SK-N-MC (cell line): Measurements from ENCODE around the gene ANKRD13C.

ENCODE experiments used
- EZH2 ChIP-seq: fragments of 200-600 bp; sonication (generic); IDR thresholded peaks from one replicate; pipeline ENCODE4 v1.6.1; 2017; ENCODE audit warnings: antibody characterized with exemption
- POLR2AphosphoS5 ChIP-seq: IDR thresholded peaks from 2 replicates; pipeline ENCODE4 v1.6.1; 2012; ENCODE audit warnings: mild to moderate bottlenecking, low read depth, low read length, borderline replicate concordance

DNA sequence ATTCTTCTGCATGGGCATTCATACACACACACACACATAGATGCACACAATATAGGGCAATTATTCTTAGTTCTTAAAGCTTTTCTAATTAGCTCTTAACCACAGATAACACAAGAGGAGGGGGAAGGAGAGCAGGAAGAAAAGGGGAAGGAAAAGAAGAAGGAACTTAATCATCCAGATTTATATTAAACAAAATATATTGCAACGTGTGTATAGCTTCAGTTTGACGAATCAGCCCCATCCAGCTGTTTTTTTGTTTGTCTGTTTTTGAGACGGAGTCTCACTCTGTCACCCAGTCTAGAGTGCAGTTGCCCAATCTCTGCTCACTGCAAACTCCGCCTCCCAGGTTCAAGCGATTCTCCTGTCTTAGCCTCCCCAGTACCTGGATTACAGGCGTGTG is 21.7 kb upstream of the ANKRD13C start:
- TF ChIP-seq EZH2 (no peak), POLR2AphosphoS5 (no peak)
